Endothelial cell of hepatic sinusoid (primary cell): ENCODE measurements around the gene EFCAB12.

Experiments
- in situ Hi-C: cut with HindIII; loops from 2 replicates; pipeline ENCODE4 v1.10.0; 2017; ENCODE audit warnings: low sequenced_read_pairs

The EFCAB12 gene

DNA sequence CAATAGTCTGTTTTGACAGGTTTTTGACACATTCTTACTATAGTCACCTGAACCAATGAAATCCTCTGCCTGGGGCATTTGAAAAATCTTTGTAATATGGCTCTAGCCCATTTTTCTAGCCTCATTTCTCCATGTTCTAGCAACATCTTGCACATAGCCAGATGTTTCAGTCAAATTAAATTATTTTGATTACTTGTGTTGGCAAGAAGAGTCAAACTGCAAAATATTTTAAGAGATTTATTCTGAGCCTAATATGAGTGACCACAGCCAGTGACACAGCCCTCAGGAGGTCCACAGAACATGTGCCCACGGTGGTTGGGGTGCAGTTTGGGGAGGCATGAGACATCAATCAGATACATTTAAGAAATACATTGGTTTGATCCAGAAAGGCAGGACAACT is 18.5 kb upstream of the EFCAB12 start:
- in situ Hi-C loops: no loop called here

DNA sequence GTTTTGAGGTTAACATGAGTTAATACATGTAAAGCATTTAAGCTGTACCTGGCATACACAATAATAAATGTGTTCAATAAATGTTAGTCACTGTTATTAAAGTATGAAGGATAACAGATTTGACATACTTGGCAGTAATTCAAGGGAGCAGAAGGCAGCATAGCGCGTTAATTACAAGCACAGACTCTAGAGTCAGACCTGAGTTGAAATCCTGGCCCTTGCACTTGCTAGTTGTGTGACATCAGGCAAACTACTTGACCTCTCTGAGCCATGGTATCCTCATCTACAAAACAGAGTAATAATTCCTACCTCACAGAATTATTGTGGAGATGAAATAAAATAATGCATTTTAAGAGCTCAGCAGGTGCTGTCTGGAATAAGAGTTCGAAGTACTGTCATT is 17.0 kb upstream of the EFCAB12 start:
- in situ Hi-C loops: no loop called here

DNA sequence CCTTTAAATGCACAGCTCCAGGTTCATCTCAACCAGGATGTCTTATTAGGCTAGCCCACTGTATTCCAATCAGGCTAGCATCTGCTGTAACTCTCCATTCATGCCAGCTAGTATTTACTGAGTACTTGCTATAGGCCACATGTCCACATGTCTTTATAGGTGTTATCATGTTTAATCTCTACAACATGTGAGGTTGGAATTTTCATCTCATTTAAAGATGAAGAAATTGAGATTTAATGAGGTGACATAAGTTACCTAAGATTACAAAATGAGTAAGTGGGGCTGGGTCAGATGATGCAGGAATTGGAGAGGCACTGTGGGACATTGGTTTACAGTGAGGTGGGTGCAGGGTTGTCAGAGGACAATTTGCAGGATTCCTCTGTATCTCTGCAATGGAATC is 14.5 kb upstream of the EFCAB12 start:
- in situ Hi-C loops: loop anchor here (5.0 kb wide), 2 partner anchors 99 to 384 kb away; partner anchors contain the start of gene H1-8

DNA sequence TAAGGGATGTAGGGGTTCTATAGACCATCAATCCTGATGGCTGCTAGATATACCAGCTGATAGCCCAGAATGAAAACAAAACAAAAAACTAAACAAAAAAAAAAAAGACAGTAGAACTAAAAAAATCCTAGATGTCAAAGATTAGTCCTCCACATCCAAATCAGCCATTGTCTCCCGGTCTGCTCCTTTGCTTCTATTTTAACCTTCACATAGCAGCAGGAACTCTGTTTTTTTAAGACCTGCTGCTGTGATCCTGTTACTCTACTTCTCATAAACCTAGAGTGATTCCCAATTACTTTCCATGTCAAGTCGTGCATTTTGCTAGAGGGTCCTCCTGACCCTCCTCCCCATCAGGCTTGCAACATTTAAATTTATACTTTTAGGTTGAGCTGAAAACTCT is 14.1 kb upstream of the EFCAB12 start:
- in situ Hi-C loops: loop anchor here (5.0 kb wide), 2 partner anchors 100 to 385 kb away; partner anchors contain the start of gene H1-8

DNA sequence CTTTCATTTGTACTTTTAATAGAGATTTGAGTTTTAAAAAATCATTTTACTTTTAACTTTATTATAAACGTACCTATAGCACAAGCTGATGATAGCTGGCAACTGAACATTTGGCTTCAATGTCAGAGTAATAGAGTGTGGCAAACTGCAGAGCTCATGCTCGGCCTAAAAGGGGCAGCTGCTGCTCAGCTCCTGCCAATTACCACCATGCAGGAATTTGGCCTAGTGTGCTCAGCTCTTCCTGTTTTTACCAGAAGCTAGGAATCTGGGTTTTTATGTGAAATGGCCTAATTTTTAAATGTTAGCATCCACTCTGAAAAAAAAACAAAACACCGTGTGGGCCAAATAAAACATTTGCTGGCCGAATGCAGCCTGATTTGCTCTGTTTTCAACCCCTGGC is 13.3 kb upstream of the EFCAB12 start:
- in situ Hi-C loops: loop anchor here (5.0 kb wide), 2 partner anchors 101 to 386 kb away; partner anchors contain the start of gene H1-8

DNA sequence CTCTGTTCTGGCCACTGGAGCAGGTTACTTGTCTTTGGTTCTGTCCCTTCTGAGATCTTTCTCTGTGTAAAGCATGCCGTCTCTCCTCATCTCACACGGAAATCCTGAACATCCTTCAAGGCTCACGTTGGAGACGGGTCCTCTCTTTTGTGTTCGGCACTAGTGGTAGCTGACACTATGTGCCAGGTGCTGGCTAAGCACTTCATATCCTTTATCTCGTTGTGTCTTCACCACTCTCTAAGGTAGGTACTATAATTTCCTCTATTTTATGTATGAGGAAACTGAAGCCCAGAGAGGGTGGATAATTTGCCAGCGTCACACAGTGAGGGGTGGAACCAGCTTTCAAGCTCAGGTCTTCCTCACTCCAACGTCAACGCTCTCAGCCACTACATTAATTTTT is 12.8 kb upstream of the EFCAB12 start:
- in situ Hi-C loops: loop anchor here (5.0 kb wide), 2 partner anchors 101 to 386 kb away; partner anchors contain the start of gene H1-8

DNA sequence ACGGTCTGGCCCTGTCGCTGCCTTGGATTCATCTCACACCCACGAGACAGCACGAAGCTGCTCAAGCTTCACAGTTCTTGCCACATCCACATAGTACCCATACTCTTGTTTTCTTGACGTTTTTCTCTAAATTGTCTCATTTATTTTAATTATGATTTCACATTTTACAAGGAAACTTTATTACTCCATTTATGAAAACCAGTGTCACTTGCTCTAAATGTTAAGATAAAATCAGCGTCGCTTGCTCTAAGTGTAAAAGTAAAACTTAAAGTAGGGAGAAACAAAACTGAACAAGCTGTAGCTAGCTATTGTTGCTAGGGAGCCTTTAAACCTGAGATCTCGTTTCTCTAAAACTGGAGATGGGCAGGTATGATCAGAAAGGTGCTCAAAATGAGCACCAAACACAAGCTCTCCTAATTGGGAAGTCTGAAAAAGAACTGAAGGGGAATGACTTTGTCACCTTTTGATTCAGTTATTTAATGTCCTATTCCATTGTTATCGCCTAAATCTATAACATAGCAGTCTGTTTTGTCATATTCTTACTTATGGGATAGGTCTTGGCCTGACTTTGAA is 12.3 kb upstream of the EFCAB12 start:
- in situ Hi-C loops: loop anchor here (5.0 kb wide), 2 partner anchors 102 to 387 kb away; partner anchors contain the start of gene H1-8

DNA sequence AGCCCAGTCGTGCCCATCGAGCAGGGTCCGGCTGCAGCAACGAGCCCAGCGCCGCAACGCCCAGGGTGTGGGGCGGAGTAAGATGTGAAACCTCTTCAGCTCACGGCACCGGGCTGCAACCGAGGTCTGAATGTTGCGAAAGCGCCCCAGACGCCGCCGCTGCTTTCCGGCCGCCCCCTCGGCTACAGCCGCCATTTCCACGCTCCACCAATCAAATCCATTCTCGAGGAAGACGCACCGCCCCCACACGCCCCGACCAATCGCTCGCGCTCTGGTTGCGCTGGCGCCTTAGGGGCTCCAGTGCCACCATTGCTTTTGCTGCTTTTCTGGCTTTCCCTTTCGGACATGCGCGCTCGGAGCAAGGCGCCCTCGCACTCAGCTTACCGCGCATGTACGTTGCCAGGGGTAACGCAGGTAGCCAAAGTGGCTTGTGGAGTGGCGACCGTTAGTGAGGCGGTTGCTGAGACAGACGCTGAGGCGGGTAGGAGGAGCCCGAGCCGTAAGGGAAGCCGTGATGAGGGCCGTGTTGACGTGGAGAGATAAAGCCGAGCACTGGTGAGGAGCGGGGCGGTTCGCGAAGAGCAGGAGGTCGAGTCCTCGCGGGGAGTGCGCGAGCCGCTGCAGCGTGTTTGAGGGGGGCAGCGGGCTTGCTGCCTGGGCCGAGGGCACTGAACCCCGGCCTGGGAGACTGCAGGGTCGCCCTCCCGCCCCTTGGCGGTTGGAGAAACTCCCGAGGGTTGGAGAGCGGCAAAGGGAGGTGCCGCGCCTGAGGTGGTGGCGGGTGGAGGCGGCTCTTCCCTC is 11.6 kb upstream of the EFCAB12 start, which contains the start of the genes IFT122 and MBD4:
TSS of gene IFT122 (plus strand) at position 408 of the 801 bp plus-strand sequence. CDS start at position 515, 107 bp downstream.
TSS of gene MBD4 (minus strand) at position 132 of the 801 bp plus-strand sequence. CDS start at position 17, 115 bp downstream.
- in situ Hi-C loops: loop anchor here (5.0 kb wide), 2 partner anchors 102 to 387 kb away; partner anchors contain the start of gene H1-8

DNA sequence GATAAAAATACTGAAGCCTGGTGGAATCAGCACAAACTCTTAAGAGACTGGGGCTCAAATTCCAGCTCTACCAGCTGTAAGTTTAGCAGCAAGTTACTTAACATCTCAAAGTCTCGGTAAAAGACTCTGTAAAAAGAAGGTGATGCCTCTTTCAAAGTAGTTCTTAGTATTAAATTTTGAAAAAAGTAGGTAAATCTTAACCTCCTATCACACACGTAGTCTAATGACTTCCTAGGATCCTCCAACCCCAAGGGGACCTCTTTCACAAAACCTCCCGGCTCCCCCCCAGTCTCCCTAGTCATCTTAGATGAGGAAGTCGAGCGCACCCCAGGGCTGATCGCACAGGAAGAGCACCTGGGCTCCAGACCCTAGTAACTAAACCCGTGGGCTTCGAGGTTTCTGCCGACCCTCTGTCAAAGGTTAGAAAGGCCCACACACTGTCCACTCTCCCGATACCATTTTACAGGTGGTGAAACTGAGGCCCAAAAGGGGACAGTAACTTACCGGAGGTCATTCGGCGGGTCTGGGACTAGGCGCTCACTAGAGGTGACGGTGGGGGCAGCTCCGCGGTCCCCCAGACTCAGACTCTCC is 10.9 kb upstream of the EFCAB12 start:
- in situ Hi-C loops: no loop called here

DNA sequence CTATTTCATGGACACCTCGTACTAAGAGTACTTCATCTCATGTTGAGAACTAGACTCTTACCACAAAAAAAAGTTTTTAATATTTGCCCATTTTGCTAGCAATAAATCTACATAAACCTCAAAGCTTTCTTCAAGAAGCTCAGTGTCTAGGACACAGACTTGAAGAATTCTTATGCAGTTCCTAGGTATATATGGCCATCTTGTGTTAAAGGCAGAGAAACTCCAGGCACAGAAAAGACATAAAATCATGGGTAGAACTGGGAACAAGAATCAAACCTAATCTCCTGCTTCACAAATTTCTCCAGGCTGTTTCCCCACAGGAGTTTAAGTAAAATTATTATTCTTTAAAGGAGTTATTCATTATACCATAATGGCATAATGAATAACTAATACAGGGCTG is 6.9 kb upstream of the EFCAB12 start:
- in situ Hi-C loops: no loop called here

DNA sequence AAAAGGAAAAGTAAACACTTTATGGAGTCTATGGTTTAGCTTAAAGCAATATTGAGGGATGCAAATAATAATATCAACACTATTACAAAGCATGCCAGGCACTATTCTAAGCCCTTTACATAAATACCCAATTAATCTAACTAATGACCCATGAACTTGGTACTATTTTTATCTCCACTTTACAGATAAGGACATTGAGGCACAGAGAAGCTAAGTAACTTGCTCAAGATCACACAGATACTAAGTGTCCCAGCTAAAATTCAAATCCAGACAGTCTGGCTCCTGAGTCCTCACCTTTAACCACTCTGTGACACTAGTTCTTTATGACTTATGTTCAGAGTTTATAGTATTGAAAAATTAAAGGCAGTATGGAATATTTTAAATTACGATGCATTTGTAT is 5.7 kb upstream of the EFCAB12 start:
- in situ Hi-C loops: no loop called here

DNA sequence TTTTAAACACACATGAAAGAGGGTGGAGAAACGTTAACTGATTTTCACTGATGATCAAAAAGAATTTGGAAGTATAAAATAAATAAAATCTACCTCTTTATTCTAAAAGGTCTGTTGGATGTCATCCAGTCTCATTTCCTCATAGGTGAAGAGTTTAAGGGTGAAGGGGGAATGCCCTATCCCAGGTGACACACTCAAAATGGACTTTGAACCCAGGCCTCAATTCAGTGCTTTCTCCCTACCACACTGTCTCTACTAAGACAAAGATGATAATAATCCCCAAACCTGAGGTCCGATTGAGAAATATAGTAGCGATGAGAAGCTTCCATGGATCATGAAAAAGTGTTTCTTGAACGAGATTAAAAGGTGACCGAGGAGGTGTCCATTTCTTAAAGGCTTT is 5.1 kb upstream of the EFCAB12 start:
- in situ Hi-C loops: no loop called here

DNA sequence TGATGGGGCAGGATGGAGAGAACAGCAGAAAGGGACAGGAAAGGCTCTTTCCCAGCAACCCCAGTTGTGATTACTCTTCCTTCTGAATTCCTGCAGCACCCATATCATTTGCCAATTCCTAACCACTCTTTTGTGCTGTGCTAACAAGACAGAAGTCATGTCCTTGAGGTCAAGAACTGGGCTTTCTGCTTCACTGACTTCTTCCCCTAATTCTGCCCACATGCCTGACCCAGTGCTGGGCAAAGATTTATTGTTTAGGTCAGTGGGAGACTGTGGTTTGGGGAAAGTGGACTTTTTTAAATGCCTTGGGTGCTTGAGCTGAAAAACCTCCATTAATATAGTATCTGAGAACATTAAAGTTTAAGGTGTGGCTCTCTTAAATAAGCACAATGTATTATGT is 4.2 kb upstream of the EFCAB12 start:
- in situ Hi-C loops: no loop called here

DNA sequence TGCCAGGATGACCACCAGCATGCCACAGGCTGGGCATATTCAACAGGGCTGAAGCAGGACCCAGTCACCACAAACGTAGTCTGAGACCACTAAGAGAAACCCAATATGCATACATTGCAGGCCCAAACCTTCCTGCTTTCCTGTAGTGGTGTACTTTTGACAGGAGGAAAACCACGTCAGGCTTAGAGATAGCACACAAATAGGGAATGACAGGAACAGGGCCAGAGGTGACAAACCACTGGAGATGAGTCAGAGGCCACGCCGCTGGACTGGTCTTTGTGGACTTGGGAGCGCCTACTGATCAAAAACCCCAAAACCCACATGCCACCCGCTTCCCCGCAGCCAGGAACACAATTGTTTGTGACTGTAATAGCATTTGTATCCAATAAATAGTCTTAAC is 3.6 kb upstream of the EFCAB12 start:
- in situ Hi-C loops: no loop called here

DNA sequence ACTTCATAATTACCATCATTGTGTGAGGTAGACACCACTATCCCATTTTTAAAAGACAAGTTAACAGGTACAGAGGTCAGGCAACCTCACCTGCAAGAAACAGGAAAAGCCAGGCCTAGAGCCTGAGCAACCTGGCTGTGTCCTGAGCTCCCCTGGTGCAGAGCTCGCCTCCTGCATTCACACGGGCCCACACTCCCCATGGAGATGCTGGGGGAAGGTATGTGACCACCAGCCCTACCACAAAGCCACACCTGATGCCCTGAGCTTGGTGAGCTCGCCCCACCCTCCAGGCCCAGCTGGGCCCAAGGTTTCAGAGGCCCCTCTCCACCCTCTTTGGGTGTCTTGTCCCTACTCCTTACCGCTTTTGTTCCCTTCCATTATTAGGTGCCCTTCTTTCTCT is 1.2 kb upstream of the EFCAB12 start:
- in situ Hi-C loops: no loop called here

DNA sequence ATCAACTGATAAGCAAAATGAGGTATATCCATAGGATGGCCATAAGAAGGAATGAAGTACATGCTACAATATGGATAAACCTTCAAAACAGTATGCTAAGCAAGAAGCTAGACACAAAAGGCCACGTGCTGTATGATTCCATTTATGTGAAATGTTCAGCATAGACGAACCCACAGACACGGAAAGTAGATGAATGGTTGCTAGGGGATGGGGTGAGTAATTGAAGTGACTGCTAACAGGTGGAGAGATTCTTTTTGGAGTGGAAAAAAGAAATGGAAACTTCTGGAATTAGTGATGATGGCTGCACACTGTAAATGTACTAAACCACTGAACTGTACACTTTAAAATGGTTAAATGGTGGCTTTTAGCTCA is 630 bp upstream of the EFCAB12 start:
- in situ Hi-C loops: no loop called here

DNA sequence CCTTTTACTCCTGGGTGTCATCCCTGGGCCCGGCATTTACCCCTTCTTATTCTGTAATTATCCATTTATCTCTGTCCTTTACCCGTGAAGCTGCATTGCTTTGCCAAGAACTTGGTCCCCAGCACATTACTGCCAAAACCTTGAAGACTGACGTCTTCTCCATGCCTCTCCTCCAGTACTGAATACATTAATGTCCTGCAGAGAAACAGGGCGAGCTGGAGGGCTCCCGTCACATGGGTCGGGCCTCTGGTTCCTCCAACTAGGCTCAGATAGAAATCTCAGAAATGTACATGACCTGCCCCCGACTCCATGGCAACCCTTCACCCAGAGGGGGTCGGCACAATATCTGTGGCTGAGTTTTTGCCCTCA is 445 bp downstream of the EFCAB12 start:
- in situ Hi-C loops: no loop called here

DNA sequence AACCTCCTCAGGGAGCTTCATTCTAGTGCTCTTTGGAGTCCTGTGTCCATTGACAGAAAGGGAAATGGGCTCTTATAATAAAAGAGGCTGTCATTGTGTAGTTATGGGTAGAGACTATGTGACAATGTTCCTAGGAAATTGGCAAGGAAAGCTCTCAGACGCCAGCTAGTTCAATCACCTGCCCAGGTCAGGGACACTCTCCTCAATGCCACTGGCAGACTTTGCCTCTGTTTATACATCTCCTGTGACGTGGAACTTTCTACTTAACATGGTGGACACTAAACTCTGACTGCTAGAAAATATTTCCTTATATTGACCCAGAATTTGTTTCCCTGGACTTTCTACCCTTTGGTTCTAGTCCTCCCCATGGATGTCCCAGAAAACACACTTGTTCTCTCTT is 2.8 kb downstream of the EFCAB12 start:
- in situ Hi-C loops: no loop called here

DNA sequence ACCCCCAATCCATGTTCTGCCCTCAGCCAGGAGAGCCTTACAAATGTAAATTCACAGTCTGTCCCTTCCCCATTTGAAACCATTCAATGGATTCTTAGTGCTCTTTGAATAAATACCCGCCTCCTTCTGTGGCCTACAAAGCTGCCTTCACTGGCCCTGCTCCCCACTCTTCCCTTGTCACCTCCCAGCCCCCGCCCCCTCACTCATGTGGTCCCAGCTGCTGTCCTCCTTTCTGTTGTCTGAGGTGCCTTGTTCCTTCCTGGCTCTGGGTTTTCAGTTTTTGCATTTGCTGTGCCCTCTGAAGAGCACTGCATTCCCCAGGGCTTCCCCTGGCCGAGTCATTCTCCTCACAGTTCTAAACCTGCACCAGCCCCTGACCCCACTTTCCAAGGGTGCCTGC is 3.2 kb downstream of the EFCAB12 start:
- in situ Hi-C loops: no loop called here

DNA sequence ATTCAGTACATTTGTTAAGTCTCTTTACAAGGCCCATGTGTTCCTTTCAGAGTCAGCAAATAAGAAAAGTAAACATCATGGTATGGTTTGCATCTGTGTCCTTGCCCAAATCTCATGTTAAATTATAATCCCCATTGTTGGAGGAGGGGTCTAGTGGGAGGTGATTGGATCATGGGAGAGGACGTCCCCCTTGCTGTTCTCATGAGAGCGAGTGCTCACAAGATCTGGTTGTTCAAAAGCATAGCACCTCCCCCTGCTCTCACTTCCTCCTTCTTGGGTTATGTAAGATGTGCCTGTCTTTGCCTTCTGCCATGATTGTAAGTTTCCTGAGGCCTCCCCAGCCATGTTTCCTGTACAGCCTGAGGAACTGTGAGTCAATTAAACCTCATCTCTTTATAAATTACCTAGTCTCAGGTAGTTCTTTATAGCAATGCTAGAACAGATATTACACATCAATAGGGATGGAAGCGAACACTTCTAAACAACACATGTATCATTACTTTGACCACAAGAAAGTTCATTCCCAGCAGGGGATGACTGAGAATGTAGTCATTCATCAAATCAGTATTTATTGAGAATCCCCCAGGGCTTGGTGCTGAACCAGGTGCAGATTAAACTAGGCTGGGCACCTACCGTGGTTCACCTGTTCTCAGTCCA is 4.1 kb downstream of the EFCAB12 start:
- in situ Hi-C loops: no loop called here

DNA sequence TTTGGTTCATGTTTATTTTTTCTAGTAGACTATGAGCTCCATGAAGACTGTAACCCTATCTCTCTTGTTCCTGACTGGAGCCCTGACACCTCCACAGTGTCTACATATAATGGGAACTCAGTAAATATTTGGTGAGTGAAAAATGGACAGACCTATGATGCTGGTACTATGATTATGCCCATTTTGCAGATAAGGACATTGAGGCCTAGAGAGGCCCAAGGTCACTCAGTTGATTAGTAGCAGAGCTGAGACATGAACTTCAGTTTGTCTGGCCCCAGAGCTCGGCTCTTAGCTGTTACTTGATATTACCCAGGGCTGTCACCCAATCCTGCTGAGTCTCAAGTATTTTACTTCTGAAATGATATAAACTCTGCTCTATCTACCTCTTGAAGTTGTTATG is 5.5 kb downstream of the EFCAB12 start:
- in situ Hi-C loops: no loop called here
